Measurements from ENCODE around the gene CORIN. TPM values are rescaled to one million over a fixed set of nuclear protein-coding genes. Genes with fewer than 3 reads are reported as not detected.

Gene CORIN
- total and polyA plus RNA-seq, 2 experiments from 2014 or later: not detected

DNA sequence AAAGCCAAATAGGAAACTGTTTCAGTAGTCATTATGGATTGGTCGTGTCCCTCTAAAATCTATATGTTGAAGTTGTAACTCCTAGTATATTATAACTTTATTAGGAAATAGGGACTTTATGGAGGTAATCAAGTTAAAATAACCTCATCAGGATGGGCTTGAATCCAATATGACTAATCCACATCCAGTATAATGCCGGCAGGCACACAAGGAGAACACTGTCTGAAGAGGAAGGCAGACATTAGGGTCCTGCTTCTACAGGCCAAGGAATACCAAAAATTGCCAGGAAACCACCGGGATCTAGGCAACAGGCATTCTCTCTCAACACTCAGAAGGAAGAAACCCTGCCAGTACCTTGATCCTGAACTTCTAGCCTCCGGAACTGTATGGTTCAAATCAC is 222.5 kb downstream of the CORIN start (continued):
- TF ChIP-seq, protein P1, sequence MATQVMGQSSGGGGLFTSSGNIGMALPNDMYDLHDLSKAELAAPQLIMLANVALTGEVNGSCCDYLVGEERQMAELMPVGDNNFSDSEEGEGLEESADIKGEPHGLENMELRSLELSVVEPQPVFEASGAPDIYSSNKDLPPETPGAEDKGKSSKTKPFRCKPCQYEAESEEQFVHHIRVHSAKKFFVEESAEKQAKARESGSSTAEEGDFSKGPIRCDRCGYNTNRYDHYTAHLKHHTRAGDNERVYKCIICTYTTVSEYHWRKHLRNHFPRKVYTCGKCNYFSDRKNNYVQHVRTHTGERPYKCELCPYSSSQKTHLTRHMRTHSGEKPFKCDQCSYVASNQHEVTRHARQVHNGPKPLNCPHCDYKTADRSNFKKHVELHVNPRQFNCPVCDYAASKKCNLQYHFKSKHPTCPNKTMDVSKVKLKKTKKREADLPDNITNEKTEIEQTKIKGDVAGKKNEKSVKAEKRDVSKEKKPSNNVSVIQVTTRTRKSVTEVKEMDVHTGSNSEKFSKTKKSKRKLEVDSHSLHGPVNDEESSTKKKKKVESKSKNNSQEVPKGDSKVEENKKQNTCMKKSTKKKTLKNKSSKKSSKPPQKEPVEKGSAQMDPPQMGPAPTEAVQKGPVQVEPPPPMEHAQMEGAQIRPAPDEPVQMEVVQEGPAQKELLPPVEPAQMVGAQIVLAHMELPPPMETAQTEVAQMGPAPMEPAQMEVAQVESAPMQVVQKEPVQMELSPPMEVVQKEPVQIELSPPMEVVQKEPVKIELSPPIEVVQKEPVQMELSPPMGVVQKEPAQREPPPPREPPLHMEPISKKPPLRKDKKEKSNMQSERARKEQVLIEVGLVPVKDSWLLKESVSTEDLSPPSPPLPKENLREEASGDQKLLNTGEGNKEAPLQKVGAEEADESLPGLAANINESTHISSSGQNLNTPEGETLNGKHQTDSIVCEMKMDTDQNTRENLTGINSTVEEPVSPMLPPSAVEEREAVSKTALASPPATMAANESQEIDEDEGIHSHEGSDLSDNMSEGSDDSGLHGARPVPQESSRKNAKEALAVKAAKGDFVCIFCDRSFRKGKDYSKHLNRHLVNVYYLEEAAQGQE (IDR thresholded peaks at IDR 0.05; ENCODE audit: unreplicated experiment): no peak

DNA sequence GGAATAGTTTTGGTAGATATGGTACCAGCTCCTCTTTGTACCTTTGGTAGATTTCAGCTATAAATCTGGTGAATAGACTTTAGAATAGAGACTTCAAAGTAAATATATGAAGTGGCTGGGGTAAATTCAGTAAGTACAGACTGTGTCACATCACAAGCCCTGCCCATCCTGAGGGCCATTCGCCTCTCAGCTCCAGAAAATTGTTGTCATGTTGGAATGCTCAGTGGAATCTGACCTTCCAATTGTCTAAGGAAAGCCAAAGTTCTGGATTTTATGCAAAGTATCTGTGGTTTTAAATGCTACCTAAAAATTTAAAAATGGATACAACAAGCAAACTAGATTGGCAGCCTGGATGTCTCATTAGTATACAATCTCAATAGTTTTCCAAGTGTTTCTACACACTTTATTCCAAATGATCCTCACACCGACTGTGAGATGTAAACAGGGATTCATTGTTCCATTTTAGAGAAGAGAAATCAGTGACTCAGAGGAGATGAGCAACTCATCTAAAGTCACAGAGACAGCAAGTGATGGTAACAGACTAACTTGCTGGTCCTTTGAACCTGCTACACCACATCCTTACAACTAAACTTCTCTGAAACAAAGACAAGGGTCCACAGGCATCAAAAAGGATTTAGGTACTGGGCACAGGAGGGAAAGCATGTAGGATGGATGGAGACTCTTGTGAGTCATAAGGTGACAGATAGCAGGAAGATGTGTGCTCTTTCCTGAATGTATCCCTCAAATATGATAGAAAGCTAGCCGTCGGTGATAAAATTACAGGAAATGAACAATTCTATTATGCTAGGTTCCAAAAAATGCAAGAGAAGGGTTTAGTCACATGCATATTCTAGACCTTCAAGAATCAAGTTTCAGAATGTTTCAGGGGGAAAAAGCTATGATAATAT is 225.5 kb downstream of the CORIN start:
- H3K4me1 ChIP-seq (ENCODE audit: insufficient read depth): no peaks in the 10 kb centered on the region
- DNase-seq (ENCODE audit: low spot score): no peak
- Mint-ChIP-seq H3K36me3 (ENCODE audit: low read depth) (no peaks in the 10 kb centered on the region), H3K4me1 (no peaks in the 10 kb centered on the region), H3K9me3 (peaks cover 2% of the 10 kb centered on the region; the same call in 1 of the 3 replicates), H3K27ac (no peak overlapping the region), H3K27me3 (ENCODE audit: insufficient read depth, low read depth, poor library complexity) (no peaks in the 10 kb centered on the region), H3K4me3 (no peak overlapping the region)
- ATAC-seq: no peak
- no peaks in the 10 kb centered on the region for H3K9me2 ChIP-seq (ENCODE audit: insufficient read depth)
- H4K20me1 ChIP-seq (replicated peaks; ENCODE audit: insufficient read depth): no peaks in the 10 kb centered on the region
- no peak overlapping the region for H3K27ac ChIP-seq (ENCODE audit: low read depth)
- TF ChIP-seq NANOG (IDR thresholded peaks at IDR 0.05; ENCODE audit: borderline replicate concordance) (no peak), ZNF114 (CRISPR knock-in tag; IDR thresholded peaks at IDR 0.05) (no peak), POLR2AphosphoS5 (IDR thresholded peaks at IDR 0.05; ENCODE audit: low read depth) (no peak), EZH2phosphoT487 (IDR thresholded peaks at IDR 0.05; ENCODE audit: unreplicated experiment) (no peak), ZNF331 (CRISPR knock-in tag; IDR thresholded peaks at IDR 0.05; ENCODE audit: low read depth) (no peak), EZH2 (IDR thresholded peaks at IDR 0.05; ENCODE audit: low read depth, unreplicated experiment) (no peak), CREB1 (CRISPR knock-in tag; IDR thresholded peaks at IDR 0.05; ENCODE audit: low read depth) (no peak), STAT1 (IDR thresholded peaks at IDR 0.05; ENCODE audit: unreplicated experiment) (no peak)
- TF ChIP-seq, protein P2, sequence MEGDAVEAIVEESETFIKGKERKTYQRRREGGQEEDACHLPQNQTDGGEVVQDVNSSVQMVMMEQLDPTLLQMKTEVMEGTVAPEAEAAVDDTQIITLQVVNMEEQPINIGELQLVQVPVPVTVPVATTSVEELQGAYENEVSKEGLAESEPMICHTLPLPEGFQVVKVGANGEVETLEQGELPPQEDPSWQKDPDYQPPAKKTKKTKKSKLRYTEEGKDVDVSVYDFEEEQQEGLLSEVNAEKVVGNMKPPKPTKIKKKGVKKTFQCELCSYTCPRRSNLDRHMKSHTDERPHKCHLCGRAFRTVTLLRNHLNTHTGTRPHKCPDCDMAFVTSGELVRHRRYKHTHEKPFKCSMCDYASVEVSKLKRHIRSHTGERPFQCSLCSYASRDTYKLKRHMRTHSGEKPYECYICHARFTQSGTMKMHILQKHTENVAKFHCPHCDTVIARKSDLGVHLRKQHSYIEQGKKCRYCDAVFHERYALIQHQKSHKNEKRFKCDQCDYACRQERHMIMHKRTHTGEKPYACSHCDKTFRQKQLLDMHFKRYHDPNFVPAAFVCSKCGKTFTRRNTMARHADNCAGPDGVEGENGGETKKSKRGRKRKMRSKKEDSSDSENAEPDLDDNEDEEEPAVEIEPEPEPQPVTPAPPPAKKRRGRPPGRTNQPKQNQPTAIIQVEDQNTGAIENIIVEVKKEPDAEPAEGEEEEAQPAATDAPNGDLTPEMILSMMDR (conservative IDR thresholded peaks at IDR 0.05; ENCODE audit: low read depth in 2 of 2): no peak
- TF ChIP-seq, protein P1 (IDR thresholded peaks at IDR 0.05; ENCODE audit: unreplicated experiment): no peak
- H3K36me3 ChIP-seq (ENCODE audit: insufficient read depth): no peaks in the 10 kb centered on the region
- H2AFZ ChIP-seq: no peak overlapping the region
- no peak overlapping the region for H3K4me2 ChIP-seq
- no peaks in the 10 kb centered on the region for H3K27me3 ChIP-seq (ENCODE audit: insufficient read depth)
- H3F3A ChIP-seq (replicated peaks; ENCODE audit: low read depth): no peaks in the 10 kb centered on the region
- H3K4me3 ChIP-seq: no peak overlapping the region
- no peaks in the 10 kb centered on the region for H3K79me2 ChIP-seq (replicated peaks; ENCODE audit: insufficient read depth)

Data from GM23338 (cell line).